DOHH2 (cell line): ENCODE results near the gene RAG2.

Experiments used
- H3F3A ChIP-seq: fragments of 200-600 bp; sonication (generic), shearing (Covaris generic); 2 replicates; pipeline ENCODE4 v1.6.0; 2016; ENCODE audit warnings: antibody characterized with exemption, mild to moderate bottlenecking; ENCODE audit not compliant: control insufficient read depth, insufficient read depth
- H3K27ac ChIP-seq: fragments of 200-600 bp; sonication (generic); 2 replicates; pipeline ENCODE4 v1.5.1; 2014; ENCODE audit warnings: low read depth, mild to moderate bottlenecking, low read length, moderate library complexity
- H3K27me3 ChIP-seq: fragments of 200-600 bp; sonication (generic); 2 replicates; pipeline ENCODE4 v1.6.1; 2014; ENCODE audit warnings: mild to moderate bottlenecking, low read length, mixed read lengths; ENCODE audit not compliant: control insufficient read depth
- H3K36me3 ChIP-seq: fragments of 200-600 bp; sonication (generic); 2 replicates; pipeline ENCODE4 v1.6.1; 2014; ENCODE audit warnings: mild to moderate bottlenecking, low read length, moderate library complexity, mixed read lengths; ENCODE audit not compliant: control insufficient read depth
- H3K4me1 ChIP-seq: fragments of 200-600 bp; sonication (generic); 2 replicates; pipeline ENCODE4 v1.6.1; 2014; ENCODE audit warnings: mild to moderate bottlenecking, low read length, mixed read lengths; ENCODE audit not compliant: control insufficient read depth
- H3K4me2 ChIP-seq: fragments of 200-600 bp; sonication (generic); 2 replicates; pipeline ENCODE4 v1.6.0; 2014; ENCODE audit warnings: mild to moderate bottlenecking, low read length, moderate library complexity
- H3K4me3 ChIP-seq: fragments of 200-600 bp; sonication (generic); 2 replicates; pipeline ENCODE4 v1.5.1; 2014; ENCODE audit warnings: mild to moderate bottlenecking, low read length, mixed read lengths
- H3K79me2 ChIP-seq: fragments of 200-600 bp; sonication (generic); 2 replicates; pipeline ENCODE4 v1.6.1; 2014; ENCODE audit warnings: mild to moderate bottlenecking, low read length, mixed read lengths; ENCODE audit not compliant: control insufficient read depth
- H3K9me2 ChIP-seq: fragments of 200-600 bp; sonication (generic); replicated peaks from 2 replicates; pipeline ENCODE4 v1.6.1; 2014; ENCODE audit warnings: mild to moderate bottlenecking, low read length, mixed read lengths; ENCODE audit not compliant: control insufficient read depth
- H3K9me3 ChIP-seq: fragments of 200-600 bp; sonication (generic); 2 replicates; pipeline ENCODE4 v1.6.1; 2014; ENCODE audit warnings: antibody characterized with exemption, low read length, mixed read lengths; ENCODE audit not compliant: control insufficient read depth, insufficient read depth
- H4K20me1 ChIP-seq: fragments of 200-600 bp; sonication (generic); 2 replicates; pipeline ENCODE4 v1.6.0; 2014; ENCODE audit warnings: low read depth, mild to moderate bottlenecking, antibody characterized with exemption, low read length, moderate library complexity; ENCODE audit not compliant: control insufficient read depth, insufficient read depth
- EZH2phosphoT487 ChIP-seq: fragments of 200-600 bp; sonication (generic); IDR thresholded peaks from 2 replicates; pipeline ENCODE4 v1.6.1; 2017; ENCODE audit warnings: borderline replicate concordance, mild to moderate bottlenecking, antibody characterized with exemption, low read length, moderate library complexity, mixed read lengths
- TF ChIP-seq, protein P1 (sequence below): fragments of 200-600 bp; sonication (generic); IDR thresholded peaks from one replicate; pipeline ENCODE4 v1.5.1; 2014; ENCODE audit warnings: antibody characterized with exemption, mild to moderate bottlenecking, low read depth, low read length; ENCODE audit not compliant: poor library complexity, severe bottlenecking

RAG2 gene

DNA sequence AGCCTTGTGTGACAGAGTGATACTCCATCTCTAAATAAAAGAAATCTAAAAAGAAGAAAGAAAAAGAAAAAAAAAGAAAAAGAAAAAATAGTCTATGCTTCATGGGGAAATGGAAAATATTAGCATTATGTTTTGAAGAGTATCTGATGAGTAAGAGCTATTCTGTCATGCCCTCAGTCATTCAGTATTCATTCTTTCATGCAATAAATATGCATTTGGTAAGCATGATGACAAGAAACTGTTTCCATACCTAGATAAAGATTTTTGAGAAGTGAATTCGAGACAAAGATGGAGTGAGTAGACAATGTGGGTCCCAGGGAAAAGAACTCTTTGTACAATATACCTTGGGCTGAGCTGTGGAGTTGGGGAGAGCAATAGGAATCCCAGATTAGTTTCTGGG, 9.9 kb downstream of the RAG2 start:
- no peaks in the 10 kb centered on the region for H3K4me1 ChIP-seq
- no peaks in the 10 kb centered on the region for H4K20me1 ChIP-seq
- no peaks in the 10 kb centered on the region for H3K27me3 ChIP-seq
- no peaks in the 10 kb centered on the region for H3K36me3 ChIP-seq
- TF ChIP-seq, protein P1, sequence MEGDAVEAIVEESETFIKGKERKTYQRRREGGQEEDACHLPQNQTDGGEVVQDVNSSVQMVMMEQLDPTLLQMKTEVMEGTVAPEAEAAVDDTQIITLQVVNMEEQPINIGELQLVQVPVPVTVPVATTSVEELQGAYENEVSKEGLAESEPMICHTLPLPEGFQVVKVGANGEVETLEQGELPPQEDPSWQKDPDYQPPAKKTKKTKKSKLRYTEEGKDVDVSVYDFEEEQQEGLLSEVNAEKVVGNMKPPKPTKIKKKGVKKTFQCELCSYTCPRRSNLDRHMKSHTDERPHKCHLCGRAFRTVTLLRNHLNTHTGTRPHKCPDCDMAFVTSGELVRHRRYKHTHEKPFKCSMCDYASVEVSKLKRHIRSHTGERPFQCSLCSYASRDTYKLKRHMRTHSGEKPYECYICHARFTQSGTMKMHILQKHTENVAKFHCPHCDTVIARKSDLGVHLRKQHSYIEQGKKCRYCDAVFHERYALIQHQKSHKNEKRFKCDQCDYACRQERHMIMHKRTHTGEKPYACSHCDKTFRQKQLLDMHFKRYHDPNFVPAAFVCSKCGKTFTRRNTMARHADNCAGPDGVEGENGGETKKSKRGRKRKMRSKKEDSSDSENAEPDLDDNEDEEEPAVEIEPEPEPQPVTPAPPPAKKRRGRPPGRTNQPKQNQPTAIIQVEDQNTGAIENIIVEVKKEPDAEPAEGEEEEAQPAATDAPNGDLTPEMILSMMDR = no peak
- no peak for TF ChIP-seq EZH2phosphoT487
- H3K4me3 ChIP-seq = no peak overlapping the region
- H3K9me3 ChIP-seq = no peaks in the 10 kb centered on the region
- no peaks in the 10 kb centered on the region for H3K9me2 ChIP-seq
- H3K79me2 ChIP-seq = no peaks in the 10 kb centered on the region
- no peaks in the 10 kb centered on the region for H3F3A ChIP-seq
- H3K27ac ChIP-seq = no peak overlapping the region
- no peak overlapping the region for H3K4me2 ChIP-seq

DNA sequence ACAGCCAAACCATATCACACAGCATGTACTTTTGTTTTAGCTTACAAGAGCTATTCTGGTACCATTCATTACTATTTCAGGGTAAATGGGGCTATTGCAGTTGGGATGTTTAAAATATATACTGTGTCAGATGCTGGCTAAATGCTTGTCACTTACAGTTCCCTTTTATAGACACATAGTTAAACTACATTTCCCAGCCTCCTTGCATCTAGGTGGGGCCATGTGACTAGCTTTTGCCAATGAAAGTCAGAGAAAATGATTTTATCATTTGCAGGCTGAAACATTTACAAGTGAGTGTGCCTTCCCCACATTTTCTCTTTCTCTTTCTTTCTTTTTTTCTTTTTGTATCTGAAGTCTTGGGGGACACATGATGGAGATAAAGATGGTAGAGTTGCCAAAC, 11.5 kb downstream of the RAG2 start:
- Histone ChIP-seq H3K79me2 (no peaks in the 10 kb centered on the region), H3F3A (no peaks in the 10 kb centered on the region), H3K4me2 (no peak overlapping the region), H3K9me2 (no peaks in the 10 kb centered on the region), H3K27ac (no peak overlapping the region), H3K36me3 (no peaks in the 10 kb centered on the region), H3K9me3 (peaks cover 1% of the 10 kb centered on the region; the same call in 1 of the 2 replicates), H3K4me1 (no peaks in the 10 kb centered on the region), H4K20me1 (no peaks in the 10 kb centered on the region), H3K27me3 (no peaks in the 10 kb centered on the region), H3K4me3 (no peak overlapping the region)
- TF ChIP-seq EZH2phosphoT487 = no peak
- TF ChIP-seq, protein P1 = no peak

DNA sequence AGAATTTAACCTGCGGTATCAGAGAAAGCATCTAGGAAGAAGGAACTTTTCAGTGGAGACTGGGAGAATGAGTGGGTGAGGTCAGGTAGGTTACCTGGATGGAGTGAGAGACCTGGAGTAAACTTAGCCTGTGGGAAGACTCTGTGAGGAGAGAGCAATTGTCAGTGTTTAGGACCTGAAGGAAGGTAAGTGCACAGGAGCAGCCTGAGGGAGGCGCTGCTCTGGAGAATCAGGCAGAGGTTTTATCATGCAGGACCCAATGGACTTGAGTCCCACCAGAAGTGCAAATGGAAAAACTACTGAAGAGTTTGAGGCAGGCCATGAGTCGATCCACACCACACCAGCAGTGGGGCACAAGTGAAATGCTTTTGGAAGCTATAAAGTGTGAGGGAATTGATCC, 14.4 kb downstream of the RAG2 start:
- Histone ChIP-seq H3K4me1 (no peaks in the 10 kb centered on the region), H3K36me3 (no peaks in the 10 kb centered on the region), H3K9me3 (peaks cover 5% of the 10 kb centered on the region; the same call in 1 of the 2 replicates), H3F3A (no peaks in the 10 kb centered on the region), H3K27me3 (no peaks in the 10 kb centered on the region), H3K27ac (no peak overlapping the region), H4K20me1 (no peaks in the 10 kb centered on the region), H3K9me2 (no peaks in the 10 kb centered on the region), H3K4me2 (no peak overlapping the region), H3K79me2 (no peaks in the 10 kb centered on the region), H3K4me3 (no peak overlapping the region)
- no peak for TF ChIP-seq EZH2phosphoT487
- TF ChIP-seq, protein P1 = no peak
